HCT116 (cell line): ENCODE data around the gene GAD1.

Source experiments
- CTCF ChIP-seq, 3 experiments: fragments of 200-600 bp in 1 of 3; sonication (generic) in 1 of 3; IDR thresholded peaks in 2 of 3; conservative IDR thresholded peaks in 1 of 3; 2 replicates each; pipeline ENCODE4 v1.5.1; 2012 to 2017; ENCODE audit warnings: low read depth in 2 of 3, low read length in 2 of 3, antibody characterized with exemption in 1 of 3, borderline replicate concordance in 1 of 3, control low read depth in 1 of 3, mild to moderate bottlenecking in 1 of 3, mixed read lengths in 1 of 3, mixed run types in 1 of 3, moderate library complexity in 1 of 3; ENCODE audit not compliant: insufficient read depth in 1 of 3
- EZH2 ChIP-seq: fragments of 200-600 bp; sonication (generic); IDR thresholded peaks from 2 replicates; pipeline ENCODE4 v1.6.1; 2017; ENCODE audit warnings: antibody characterized with exemption, mixed run types

GRCh38 chr2:170818752-170819470, 2.2 kb downstream of the GAD1 start:
- TF ChIP-seq CTCF (IDR thresholded peaks at IDR 0.05 in 2 of 3, conservative IDR thresholded peaks at IDR 0.05 in 1 of 3; ENCODE audit: borderline replicate concordance in 1 of 3, insufficient read depth in 1 of 3, low read depth in 2 of 3, low read length in 2 of 3) (no peak), EZH2 (no peak)
